ENCODE data around the gene GNAT1. TPM values are rescaled to one million over a fixed set of nuclear protein-coding genes. Genes with fewer than 3 reads are reported as not detected.

The GNAT1 gene
- total RNA-seq, 1 donor from 2014 or later, result not detected

DNA sequence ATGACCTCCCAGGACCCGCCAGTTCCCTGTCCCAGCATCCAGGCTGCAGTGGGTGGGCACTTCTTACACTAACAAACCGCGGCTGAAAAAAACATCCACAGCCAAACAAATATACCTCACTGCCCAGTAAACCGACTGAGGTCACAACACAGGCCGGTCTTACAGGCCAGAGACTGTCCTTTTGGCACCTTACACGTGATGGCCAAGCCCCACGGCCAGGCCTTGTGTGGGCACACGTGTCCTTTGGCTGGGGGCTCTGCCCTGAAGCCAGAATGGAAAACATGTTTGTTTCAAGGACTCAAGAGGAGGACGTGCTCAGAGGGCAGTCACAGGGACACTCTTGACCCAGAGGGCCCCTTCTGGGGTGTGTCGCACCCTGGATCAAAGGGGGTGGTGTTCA, 23.4 kb downstream of the GNAT1 start:
- TF ChIP-seq, protein P1, sequence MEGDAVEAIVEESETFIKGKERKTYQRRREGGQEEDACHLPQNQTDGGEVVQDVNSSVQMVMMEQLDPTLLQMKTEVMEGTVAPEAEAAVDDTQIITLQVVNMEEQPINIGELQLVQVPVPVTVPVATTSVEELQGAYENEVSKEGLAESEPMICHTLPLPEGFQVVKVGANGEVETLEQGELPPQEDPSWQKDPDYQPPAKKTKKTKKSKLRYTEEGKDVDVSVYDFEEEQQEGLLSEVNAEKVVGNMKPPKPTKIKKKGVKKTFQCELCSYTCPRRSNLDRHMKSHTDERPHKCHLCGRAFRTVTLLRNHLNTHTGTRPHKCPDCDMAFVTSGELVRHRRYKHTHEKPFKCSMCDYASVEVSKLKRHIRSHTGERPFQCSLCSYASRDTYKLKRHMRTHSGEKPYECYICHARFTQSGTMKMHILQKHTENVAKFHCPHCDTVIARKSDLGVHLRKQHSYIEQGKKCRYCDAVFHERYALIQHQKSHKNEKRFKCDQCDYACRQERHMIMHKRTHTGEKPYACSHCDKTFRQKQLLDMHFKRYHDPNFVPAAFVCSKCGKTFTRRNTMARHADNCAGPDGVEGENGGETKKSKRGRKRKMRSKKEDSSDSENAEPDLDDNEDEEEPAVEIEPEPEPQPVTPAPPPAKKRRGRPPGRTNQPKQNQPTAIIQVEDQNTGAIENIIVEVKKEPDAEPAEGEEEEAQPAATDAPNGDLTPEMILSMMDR (IDR thresholded peaks at IDR 0.05), result no peak
- intact Hi-C loops (cut with DNase I), result no loop called here
- H3K4me3 ChIP-seq, result no peak overlapping the region
- no peaks in the 10 kb centered on the region for H3K4me1 ChIP-seq
- no peaks in the 10 kb centered on the region for H3K36me3 ChIP-seq
- no peaks in the 10 kb centered on the region for H3K27me3 ChIP-seq
- ATAC-seq, result no peak
- no peak overlapping the region for H3K27ac ChIP-seq
- DNase-seq, result no peak
- H3K9me3 ChIP-seq, result no peaks in the 10 kb centered on the region

DNA sequence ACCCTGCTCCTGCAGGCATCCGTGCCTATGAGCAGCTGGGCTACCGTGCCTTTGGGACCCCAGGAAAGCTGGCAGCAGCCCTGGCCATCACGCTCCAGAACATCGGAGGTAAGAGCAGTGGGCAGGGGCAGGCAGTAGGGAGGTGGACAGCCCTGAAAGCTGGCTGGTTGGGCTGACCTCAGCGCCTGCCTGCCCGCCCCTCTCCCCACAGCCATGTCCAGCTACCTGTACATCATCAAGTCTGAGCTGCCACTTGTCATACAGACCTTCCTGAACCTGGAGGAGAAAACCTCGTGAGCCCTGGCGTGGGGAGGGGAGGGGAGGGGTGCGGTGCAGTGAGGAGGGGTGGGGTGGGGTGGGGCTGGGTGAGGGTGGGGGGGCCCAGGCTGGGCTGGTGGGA, 24.1 kb downstream of the GNAT1 start:
- intact Hi-C loops (cut with DNase I), result no loop called here
- ATAC-seq, result no peak

DNA sequence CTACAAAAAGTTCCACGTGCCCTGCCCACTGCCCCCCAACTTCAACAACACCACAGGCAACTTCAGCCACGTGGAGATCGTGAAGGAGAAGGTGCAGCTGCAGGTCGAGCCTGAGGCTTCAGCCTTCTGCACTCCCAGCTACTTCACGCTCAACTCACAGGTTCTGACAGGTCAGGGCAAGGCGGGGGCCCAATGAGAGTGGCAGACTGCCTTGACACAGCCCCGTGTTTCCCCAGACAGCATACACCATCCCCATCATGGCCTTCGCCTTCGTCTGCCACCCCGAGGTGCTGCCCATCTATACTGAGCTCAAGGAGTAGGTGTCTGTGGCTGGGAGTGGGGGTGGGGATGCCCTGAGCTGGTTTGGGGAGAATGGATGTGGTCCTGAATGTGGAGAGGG, 26.3 kb downstream of the GNAT1 start:
- Histone ChIP-seq H3K27ac (no peak overlapping the region), H3K27me3 (no peaks in the 10 kb centered on the region), H3K36me3 (no peaks in the 10 kb centered on the region), H3K9me3 (no peaks in the 10 kb centered on the region), H3K4me3 (no peak overlapping the region), H3K4me1 (no peaks in the 10 kb centered on the region)
- no peak for ATAC-seq
- TF ChIP-seq, protein P1 (IDR thresholded peaks at IDR 0.05), result no peak
- no peak for DNase-seq
- intact Hi-C loops (cut with DNase I), result no loop called here

More for the DNA sequence above, 24.1 kb downstream of the GNAT1 start:
- Histone ChIP-seq H3K4me1 (no peaks in the 10 kb centered on the region), H3K36me3 (no peaks in the 10 kb centered on the region), H3K27me3 (no peaks in the 10 kb centered on the region), H3K4me3 (no peak overlapping the region), H3K27ac (no peak overlapping the region), H3K9me3 (no peaks in the 10 kb centered on the region)
- TF ChIP-seq, protein P1 (IDR thresholded peaks at IDR 0.05), result no peak
- no peak for DNase-seq

DNA sequence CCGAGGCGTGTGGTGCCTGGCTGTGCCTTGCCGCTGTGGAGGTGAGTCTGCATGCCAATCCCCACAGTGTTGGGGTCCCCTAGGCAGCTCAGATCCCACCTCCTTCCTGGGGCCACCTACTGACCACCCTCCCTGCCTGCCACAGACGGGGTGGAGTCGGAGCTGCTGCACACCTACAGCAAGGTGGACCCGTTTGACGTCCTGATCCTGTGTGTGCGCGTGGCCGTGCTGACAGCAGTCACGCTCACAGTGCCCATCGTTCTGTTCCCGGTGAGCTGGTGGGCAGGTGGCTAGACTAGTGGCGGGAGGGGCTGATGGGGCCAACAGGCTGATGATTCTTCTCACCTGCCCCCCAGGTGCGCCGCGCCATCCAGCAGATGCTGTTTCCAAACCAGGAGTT, 27.0 kb downstream of the GNAT1 start:
- no peak overlapping the region for H3K4me3 ChIP-seq
- no peak overlapping the region for H3K27ac ChIP-seq
- no peak for DNase-seq
- TF ChIP-seq, protein P1 (IDR thresholded peaks at IDR 0.05), result no peak
- ATAC-seq, result no peak
- H3K27me3 ChIP-seq, result no peaks in the 10 kb centered on the region
- H3K9me3 ChIP-seq, result no peaks in the 10 kb centered on the region
- intact Hi-C loops (cut with DNase I), result no loop called here
- no peaks in the 10 kb centered on the region for H3K4me1 ChIP-seq
- H3K36me3 ChIP-seq, result no peaks in the 10 kb centered on the region

DNA sequence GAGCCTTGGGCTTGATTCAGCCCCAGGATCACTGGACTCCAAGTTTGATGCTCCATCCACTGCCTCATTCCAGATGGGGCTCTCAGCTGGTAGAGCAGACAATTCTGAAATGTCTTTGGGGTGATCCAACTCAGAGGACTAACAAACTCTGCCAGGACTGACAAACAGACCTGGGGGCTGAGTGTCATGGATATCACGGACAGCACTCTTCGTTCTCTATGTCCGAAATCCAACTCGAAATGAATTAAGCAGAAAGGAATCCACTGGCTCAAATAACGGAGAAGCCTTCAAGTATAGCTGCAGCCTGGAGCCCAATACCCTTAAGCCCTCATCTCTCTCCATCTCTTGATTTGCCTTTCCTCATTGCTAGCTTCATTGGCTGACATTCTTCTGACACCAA, 27.9 kb downstream of the GNAT1 start:
- Histone ChIP-seq H3K4me1 (no peaks in the 10 kb centered on the region), H3K4me3 (no peak overlapping the region), H3K9me3 (no peaks in the 10 kb centered on the region), H3K27ac (no peak overlapping the region), H3K36me3 (no peaks in the 10 kb centered on the region), H3K27me3 (no peaks in the 10 kb centered on the region)
- intact Hi-C loops (cut with DNase I), result no loop called here
- DNase-seq, result no peak
- TF ChIP-seq, protein P1 (IDR thresholded peaks at IDR 0.05), result no peak
- ATAC-seq, result no peak

DNA sequence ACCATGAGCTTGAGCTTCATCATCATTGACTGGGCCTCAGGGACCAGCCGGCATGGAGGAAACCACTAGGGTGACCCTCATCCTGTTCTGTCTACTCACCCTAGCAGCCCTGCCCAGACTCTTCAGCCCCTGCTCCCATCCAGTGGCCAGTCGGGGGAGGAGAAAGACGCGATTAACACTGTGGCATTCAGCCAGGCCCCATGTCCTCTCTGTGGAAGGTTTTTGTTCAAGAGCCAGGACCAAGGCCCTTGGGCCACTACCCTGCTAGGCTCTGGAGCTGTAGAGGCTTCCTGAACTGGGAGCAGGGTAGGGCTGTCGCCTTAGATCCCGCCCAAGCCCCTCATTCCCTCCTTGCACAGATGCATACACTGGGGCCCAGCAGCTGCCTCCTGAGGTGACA, 28.7 kb downstream of the GNAT1 start:
- H3K36me3 ChIP-seq, result no peaks in the 10 kb centered on the region
- ATAC-seq (no peak), DNase-seq (no peak)
- H3K27ac ChIP-seq, result no peak overlapping the region
- no peaks in the 10 kb centered on the region for H3K4me1 ChIP-seq
- intact Hi-C loops (cut with DNase I), result no loop called here
- H3K27me3 ChIP-seq, result no peaks in the 10 kb centered on the region
- H3K4me3 ChIP-seq, result no peak overlapping the region
- TF ChIP-seq, protein P1 (IDR thresholded peaks at IDR 0.05), result no peak
- no peaks in the 10 kb centered on the region for H3K9me3 ChIP-seq

Measured in upper lobe of right lung (tissue), 1 donor.